GM19463 (cell line): ENCODE measurements around the gene LCE1C.

Experiments
- ATAC-seq: cut with Tn5 transposase; IDR thresholded peaks from one replicate; pipeline ENCODE4 v1.9.1; 2021; ENCODE audit warnings: mild to moderate bottlenecking, moderate library complexity; ENCODE audit not compliant: unreplicated experiment

LCE1C gene, protein sequence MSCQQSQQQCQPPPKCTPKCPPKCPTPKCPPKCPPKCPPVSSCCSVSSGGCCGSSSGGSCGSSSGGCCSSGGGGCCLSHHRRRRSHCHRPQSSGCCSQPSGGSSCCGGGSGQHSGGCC

DNA sequence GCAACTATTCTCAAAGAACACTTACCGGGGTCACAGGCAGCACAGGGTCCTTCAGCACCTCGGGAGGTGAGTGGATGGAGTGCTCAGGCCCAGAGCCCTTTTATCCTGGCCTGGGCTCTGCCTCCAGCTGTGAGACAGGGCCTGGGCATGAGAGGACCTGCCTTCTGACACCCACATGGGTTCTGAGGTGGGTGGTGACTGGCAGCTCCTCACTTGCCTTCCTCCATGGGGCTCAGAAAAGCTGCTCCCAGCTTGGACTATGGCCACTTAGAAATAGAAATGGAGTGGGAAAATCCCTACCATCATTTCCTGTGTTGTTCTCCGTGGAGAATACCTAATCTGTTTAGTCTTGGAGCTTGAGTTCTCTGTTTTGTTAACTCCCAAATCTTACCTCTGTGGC is at the start of gene LCE1C:
Gene LCE1C (minus strand): TSS at position 76 of the 400 bp plus-strand sequence. CDS start 1,173 bp downstream, outside the sequence.
- no peak for ATAC-seq

DNA sequence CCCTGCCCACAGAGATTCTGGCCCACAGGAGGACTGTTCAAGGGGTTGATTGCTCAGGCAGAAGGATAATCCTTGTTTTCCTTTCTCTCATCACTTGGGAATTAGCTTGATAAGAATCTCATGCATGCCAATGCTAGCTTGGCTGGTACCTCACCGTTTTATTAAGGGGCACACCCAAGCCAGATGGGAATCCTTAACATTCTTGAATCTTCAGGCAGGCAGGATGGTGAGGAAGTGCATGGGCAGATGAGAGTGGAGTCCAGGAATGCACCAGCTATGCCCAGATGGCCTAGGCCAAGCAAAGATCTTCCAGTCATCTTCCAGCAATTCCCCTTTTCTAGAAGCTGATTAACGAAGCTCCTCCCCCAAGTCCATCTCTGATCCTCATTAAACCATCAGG is 49.2 kb upstream of the LCE1C start:
- ATAC-seq = no peak

DNA sequence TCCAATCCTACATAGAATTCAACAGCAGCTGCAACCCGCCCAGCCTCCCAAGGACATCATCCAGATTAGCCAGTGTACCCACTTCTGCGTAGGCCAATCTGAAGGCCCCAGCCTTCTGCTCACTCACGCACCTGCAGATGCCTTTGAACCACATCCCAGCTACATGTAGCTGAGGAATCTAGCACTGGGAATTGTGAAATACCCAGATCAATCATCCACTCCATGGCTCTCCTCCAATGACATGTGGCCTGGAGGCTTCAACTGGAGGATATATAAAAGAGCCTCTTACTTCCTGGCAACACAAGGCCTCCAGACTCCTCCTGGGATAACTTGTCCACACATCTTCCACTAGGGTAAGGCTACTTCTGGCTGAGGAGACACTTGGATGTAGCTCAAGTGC is 36.1 kb upstream of the LCE1C start, which contains the start of gene LCE6A:
Gene LCE6A (plus strand): TSS at position 301 of the 400 bp plus-strand sequence. CDS start 665 bp downstream, outside the sequence.
- ATAC-seq = no peak

DNA sequence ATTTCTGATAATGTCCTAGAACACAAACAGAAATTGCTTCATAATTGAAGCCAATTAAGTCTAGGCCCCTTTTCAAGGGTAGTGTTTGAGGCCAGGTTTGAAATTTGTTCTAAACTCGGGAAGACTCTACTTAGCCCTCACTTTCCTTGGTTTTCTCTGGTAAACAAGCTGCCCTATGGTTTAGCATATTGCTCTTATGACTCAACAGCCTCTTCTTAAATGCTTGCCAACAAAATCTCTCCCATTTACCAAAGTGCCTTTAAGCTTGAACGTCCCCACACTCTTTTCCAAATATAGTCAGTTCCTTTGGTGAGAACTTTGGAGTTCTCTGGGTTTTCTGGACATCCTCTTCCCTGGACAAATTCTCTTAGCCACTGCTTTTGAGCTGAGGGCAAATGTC is 30.4 kb upstream of the LCE1C start:
- no peak for ATAC-seq

- no peak for ATAC-seq
Measured at GRCh38 chr1:152827173-152827572, 20.7 kb upstream of the LCE1C start, which contains the start of gene LCE1A. Gene LCE1A (plus strand): TSS chr1:152827473. CDS start chr1:152827473, 0 bp downstream.

GRCh38 chr1:152824964-152825363 is 18.5 kb upstream of the LCE1C start:
- no peak for ATAC-seq

GRCh38 chr1:152823294-152823693 is 16.8 kb upstream of the LCE1C start:
- ATAC-seq = no peak

- ATAC-seq = no peak
Measured at GRCh38 chr1:152817309-152817708, 10.9 kb upstream of the LCE1C start.

- ATAC-seq = no peak
Measured at GRCh38 chr1:152811671-152812070, 5.2 kb upstream of the LCE1C start, which contains the start of gene LCE1B. Gene LCE1B (plus strand): TSS chr1:152811971. CDS start chr1:152812447, 476 bp downstream.

GRCh38 chr1:152811050-152811449 is 4.6 kb upstream of the LCE1C start:
- no peak for ATAC-seq

DNA sequence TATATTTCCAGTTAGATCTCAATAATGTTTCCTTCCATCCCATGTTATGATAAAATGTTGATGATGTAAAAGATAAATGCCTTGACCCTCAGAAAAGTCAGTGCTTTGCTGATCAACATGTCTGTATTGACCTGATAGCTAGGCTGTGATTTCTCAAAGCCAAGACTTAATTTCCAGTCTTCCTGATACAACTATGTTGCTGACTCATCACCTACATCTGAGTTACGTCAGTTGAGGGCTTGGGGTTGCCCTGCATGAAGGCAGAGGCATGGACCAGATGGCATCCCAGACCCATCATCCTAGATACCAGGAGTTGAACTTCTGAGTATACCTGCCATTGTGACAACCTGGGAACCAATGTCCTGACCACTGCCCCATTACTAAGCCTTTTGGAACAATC is 5.1 kb downstream of the LCE1C start:
- ATAC-seq = no peak

DNA sequence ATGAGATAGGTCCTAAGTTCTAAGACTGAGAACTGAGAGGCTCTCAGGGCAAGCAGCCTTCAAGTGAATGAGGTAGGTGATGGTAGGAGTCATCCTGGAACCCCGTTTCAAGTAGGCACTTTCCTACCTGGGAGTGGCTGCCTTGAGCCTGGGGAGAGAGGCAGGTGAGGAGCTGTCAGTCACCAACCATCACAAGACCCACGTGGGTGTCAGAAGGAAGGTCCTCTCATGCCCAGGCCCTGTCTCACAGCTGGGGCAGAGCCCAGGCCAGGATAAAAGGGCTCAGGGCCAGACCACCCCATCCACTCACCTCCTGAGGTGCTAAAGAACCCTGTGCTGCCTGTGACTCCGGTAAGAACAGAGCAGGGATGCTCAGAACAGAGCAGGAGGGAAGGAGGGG is 10.0 kb downstream of the LCE1C start, which contains the start of gene LCE1D:
Gene LCE1D (plus strand): TSS at position 301 of the 400 bp plus-strand sequence. CDS start 1,074 bp downstream, outside the sequence.
- no peak for ATAC-seq

DNA sequence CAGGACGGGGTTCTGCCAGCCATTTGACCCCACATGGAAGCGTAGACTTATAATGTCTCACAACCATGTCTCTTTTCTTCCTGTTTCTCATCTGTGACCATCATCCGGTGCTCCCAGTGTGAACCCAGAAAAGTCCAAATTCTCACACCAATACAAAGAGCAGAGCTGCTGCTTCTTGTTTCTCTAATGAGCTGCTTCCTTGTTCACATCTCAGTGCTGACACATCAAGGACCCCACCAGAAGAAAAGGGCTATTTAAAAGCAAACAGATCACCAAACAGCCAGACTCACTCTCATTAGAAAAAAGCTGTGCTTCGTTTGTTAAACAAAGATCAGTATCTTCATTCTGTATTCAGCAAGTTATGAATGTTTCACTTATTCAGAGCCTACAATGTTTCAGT is 10.8 kb downstream of the LCE1C start:
- ATAC-seq = no peak

DNA sequence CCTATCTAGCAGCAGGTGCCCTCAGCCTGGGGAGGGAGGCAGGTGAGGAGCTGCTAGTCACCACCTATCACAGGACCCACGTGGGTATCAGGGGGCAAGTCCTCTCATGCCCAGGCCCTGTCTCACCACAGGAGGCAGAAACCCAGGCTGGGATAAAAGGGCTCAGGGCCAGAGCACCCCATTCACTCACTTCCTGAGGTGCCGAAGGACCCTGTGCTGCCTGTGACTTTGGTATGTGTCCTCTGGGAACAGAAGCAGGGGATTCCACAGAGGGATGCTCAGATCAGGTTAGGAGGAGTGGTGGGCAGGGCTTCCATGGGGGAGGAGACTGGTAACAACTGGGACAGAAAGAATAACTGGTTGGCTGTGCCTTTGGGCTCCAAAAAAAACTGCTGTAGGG is 20.4 kb downstream of the LCE1C start, which contains the start of gene LCE1E:
Gene LCE1E (plus strand): TSS at position 181 of the 400 bp plus-strand sequence. CDS start 1,043 bp downstream, outside the sequence.
- no peak for ATAC-seq

DNA sequence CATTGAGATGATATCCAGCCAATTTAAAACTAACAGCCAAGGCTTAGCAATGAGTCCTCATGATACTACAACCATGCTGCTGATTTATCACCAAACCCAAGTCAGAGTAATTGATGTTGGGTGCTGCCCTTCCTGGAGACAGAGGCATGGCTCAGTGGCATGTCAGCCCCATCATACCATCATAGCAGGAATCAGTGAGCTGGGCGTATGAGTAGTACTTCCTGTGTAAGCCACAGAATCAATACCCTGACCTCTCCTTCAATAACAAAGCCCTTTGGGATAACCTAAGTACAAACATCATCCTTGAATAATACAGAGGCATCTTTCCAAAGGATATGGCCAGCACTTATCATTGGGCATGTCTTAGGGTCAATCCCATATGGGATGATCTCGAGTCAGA is 23.4 kb downstream of the LCE1C start:
- ATAC-seq = no peak

DNA sequence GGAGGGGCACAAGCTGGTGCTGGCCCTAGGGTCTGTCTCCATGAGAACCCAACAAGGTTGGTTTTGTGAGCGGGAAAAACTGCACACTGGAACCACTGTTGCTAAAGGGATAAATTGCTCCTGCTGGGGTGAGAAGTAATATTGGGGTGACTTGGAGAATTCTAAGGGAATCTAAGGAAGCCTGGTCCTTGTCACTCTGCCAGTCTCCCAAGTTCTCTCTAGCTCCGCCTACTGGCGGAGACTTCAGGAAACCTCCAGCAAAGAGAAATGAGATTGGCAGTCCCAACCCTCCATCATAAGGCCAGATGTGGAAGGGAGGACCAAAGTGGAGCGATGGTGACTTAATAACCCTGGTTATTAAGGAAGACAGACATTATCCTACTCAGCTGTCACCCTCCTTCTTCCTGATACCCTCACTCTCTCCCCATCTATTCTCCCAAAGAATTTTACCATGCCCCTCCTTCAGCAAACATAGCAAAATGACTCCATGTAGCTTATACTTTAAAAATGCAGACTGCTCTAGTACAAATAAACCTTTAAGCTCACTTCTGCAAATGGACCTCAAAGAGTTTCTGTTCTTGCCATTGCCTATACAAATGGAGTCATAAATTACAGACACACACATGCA is 28.8 kb downstream of the LCE1C start:
- ATAC-seq = no peak

DNA sequence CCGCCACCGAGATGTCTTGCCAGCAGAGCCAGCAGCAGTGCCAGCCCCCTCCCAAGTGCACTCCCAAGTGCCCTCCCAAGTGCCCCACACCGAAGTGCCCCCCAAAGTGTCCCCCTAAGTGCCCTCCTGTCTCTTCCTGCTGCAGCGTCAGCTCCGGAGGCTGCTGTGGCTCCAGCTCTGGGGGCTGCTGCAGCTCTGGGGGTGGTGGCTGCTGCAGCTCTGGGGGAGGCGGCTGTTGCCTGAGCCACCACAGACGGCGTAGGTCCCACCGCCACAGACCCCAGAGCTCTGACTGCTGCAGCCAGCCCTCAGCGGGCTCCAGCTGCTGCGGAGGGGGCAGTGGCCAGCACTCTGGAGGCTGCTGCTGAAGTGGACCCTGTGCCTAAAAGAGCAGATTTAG is 30.1 kb downstream of the LCE1C start:
- no peak for ATAC-seq

GRCh38 chr1:152774875-152775274 is 31.6 kb downstream of the LCE1C start, which contains the start of gene LCE1F:
Gene LCE1F (plus strand): TSS chr1:152775140. CDS start chr1:152776372, 1,232 bp downstream.
- ATAC-seq = no peak

GRCh38 chr1:152770411-152770810 is 36.0 kb downstream of the LCE1C start:
- no peak for ATAC-seq

DNA sequence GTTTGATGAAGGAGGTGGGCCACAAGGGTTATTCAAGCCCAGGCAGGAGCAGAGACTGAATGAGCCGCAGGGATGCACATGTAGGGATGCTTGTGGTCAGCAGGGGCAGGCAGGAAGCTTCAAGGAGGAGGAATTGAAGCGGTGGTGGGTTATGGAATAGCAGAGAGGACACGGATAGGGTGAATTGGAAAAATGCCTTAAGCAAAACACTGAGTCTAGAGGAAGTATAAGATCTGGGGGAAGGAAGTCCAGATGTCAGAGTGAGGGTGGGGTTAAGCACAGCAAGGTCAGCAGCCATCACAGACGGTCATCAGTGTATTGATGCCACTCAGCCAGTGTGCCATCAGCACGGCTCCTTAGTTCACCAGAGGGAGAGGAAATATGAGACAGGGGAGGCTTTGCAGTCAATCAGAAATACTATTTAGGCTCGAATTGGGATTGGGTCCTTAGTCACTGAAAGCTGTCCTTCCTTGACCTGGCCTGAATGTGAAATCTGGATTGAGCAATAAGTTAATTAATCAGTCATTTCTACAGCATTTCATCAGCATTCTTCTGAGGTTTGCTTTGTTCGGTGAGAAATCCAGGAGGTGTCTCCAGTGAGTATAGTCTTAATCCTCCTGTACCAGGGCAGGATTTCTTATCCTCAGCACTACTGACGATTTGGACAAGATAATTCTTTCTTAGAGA is 37.5 kb downstream of the LCE1C start:
- no peak for ATAC-seq

DNA sequence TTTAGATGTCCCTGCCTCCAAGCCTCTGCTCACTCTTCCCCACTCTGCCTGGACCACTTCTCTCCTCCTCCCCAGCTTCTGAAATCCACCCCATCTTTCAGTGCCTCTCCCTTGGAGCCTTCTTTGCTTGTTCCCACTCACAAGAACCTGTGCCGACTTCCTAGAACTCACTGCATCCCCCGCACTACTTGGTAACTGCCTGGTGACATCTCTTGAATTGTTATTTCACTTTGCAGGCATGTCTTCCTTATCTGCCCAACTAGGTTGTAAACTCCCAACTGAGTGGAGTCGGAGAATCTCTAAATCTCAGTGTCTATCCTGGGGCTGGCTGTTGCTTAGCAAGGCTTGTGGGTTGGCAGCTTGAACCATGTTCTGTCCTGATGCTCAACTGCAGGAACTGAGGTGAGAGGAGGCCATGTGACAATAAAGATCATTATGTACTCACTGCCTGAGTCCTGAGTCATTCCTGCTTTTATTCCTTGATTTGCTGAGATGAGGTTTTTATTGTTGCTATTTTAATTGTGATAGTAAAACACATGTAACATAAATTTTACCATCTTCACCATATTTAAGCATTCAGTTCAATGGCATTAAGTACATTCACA is 44.7 kb downstream of the LCE1C start:
- no peak for ATAC-seq
